GM18526 (cell line): ENCODE results near the gene LGMN.

ENCODE experiments used
- POLR2A ChIP-seq: IDR thresholded peaks from 3 replicates; pipeline ENCODE4 v1.6.1; 2011; ENCODE audit not compliant: insufficient read length; ENCODE audit errors: extremely low read depth

LGMN gene

DNA sequence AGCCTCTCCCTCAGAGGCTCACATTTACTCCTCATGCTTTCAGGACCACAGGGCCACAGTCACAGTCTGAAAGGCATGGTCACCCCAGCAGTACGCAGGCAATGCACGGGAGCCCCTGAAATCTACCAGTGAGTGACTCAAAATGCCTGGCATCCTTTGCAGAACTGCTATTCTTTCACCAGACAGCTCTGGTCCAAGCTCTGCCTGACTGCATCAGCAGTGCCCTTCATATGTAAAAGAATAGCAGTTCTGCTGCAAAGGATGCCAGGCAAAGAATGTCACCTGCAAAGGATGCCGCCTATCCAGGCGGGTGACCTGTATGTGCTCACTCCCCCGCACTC, 38.5 kb downstream of the LGMN start:
- TF ChIP-seq POLR2A: no peak

DNA sequence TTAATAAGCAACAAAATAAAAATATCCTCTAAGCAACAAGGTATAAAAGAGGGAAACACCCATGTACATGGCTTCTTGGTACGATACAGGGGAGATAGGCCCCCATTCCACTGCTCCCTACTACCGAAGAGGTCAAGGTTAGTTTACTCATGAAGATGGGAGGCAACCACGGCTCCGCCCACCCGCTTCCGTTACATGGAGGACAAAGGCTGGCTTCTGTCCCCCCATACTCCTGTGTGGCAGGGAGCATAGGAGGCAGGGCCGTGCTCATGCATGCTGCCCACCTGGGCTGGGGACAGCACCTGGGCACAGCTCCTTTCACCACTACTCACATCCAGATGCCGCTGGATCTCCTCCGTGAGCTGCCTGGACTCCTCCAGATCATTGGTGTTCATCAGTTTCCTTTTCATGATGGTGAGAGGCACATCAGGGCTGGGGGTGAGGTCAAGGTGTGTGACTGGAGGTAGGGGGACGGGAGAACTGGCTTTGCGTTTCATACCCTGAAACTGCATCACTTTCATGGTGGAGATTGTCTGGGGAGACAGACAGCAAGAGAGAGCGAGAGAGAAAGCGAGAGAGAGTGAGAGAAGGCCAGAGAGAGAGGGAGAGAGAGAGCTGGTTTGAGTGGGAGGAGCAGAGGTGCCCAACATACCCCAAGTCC, 39.0 kb downstream of the LGMN start:
- no peak for TF ChIP-seq POLR2A

DNA sequence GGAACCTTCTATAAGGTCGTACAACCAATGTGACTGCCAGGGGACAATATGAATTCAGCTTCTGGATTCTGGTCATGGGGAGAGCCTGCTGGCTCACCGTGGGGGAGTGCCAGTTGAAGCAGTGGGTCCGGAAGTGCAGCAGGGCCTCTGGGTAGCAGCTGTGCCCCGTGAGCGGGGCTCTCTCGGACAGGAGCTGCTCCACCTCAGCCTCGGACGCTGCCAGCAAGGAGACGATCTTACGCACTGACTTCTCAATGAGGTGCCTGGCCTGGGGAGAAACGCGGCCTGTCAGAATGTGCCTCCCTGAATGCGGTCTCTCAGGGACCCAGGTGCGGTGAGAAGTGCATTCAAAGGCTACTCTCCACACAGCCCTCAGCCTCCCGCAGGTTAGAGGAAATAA, 42.0 kb downstream of the LGMN start:
- no peak for TF ChIP-seq POLR2A

DNA sequence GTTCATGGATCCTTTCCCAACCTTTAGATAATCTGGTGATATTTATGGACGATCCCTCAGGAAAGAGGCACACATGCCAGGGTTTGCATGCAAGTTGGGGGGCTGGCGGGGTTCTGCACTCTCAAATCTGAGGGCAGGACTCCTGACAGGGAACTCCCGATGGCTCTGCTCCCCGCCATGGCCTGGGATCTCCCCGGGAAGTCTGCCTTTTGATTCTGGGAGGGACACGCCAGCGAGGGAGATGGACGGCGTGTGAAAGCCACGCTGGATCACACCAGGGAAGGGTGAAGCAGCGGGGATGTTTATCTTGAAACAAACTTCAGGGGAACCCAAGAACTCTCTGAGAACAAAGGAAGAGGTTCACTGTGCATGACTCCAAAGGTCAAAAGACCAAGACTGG, 43.6 kb downstream of the LGMN start:
- TF ChIP-seq POLR2A: no peak

DNA sequence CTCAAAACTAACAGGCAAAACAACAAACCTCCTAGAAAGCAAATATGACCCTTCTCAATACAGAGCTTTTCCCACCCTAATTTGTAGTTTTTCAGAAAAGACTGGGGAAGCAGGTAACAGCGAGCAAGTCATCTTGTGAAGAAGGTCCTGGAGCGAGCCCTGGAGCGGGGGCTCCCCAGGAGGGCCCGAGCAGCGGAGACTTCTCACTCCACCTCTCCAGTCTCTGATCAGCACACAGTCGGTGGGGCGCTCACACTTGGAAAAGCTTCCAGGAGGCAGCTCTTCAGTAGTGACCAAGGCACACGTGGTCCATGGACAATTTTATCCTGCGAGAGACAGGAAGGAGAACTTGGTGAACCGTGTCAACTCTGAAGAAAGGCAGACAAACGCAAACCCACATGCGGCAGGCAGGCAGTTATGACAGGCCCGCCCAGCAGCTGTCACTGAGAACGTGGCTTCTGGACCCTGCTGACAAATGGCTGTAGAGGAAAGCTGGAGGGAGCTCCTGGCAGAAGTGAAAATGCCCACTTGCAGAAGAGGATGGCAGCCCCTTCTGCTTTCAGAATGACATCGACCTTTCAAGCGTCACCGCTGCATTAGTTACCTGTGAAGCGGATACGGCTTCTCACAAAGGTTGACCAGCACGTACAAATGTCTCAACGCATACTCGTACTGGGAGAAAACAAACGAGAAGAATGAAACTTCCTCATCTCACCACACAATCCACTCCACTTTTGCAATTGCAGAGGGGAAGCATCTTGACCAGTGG, 44.2 kb downstream of the LGMN start:
- no peak for TF ChIP-seq POLR2A

DNA sequence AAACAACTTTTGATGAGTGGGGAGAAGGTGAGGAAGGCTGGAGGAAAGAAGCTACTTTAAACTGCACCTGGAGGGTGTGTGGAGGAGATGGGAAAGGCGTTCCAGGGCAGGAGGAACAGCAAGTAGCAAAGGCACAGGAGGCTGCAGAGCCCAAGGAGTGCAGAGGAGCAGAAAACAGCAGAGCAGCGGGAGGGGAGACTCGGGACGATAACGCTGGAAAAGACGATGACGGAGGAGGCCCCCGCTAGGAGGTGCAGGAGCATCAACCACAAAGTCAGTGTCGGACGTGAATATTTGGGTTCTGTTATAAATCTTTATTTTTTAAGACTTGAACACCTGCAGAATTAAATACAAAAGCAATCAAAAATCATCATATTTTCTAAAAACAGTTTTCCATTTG, 44.9 kb downstream of the LGMN start:
- TF ChIP-seq POLR2A: no peak

DNA sequence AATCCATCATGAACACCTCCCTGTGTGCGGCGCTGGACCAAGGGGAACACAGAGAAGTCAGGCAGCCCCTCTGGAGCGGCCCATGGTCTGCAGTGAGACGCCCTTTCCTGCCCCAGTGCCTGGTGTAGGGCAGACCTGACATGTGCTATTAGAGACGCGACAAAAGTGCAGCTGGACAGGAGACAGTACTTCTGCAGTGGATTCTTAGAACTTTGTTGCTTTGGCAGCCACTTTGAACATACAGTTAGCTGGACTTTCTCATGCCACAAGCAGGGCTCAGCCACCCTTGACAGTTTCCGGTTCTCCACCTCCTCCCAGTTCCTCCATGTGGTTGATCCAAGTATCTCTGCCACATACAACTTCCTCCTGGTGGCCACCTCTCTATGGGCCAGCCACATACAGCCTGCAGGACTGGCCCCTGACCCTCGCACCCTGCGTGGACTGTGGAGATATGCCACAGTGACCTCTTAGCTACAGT, 45.9 kb downstream of the LGMN start:
- no peak for TF ChIP-seq POLR2A

DNA sequence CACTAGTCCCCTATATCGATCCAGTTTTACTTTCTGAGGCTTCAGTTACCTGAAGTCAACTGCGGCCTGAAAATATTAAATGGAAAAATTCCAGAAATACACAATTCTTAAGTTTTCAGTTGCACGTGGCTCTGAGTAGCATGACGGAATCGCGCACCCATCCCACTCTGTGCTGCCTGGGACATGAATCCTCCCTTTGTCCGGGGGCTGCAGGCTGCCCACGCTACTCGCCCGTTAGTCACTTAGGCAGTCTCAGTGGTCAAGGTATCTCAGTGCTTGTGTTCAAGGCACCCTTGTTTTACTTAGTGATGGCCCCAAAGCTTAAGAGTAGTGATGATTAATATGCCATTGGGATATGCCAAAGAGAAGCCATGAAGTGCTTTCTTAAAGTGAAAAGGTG, 46.6 kb downstream of the LGMN start:
- no peak for TF ChIP-seq POLR2A

DNA sequence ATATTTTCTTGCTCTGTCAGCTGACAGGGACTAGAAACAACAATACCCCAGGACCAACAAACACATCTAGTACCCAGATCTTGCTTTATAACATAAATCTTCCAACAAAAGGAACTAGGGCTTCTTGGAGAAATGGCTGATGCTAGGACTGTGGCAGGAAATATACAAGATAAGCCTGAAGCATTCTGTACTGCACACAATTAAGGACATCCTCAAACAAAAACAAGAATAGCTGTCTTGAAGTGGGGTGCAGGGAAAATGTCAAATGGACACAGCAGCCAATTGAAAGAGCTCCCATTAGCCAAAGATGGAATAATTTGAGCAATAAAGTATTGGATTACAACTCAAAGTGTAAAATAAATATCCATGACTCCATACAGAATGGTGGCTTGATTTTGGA, 50.0 kb downstream of the LGMN start:
- TF ChIP-seq POLR2A: no peak

DNA sequence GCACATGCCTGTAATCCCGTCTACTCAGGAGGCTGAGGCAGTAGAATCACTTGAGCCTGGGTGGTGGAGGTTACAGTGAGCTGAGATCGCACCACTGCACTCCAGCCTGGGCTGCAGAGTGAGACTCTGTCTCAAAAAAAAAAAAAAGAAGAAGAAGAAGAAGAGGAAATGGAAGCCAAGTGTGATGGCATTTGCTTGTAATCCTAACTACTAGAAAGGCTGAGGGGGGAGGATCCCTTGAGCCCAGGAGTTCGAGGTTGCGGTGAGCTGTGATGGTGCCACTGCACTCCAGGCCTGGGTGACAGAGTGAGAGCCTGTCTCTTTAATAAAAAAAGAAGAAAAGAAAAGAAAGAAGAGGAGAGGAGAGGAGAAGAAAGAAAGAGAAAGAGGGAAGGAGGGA, 52.1 kb downstream of the LGMN start:
- TF ChIP-seq POLR2A: no peak

DNA sequence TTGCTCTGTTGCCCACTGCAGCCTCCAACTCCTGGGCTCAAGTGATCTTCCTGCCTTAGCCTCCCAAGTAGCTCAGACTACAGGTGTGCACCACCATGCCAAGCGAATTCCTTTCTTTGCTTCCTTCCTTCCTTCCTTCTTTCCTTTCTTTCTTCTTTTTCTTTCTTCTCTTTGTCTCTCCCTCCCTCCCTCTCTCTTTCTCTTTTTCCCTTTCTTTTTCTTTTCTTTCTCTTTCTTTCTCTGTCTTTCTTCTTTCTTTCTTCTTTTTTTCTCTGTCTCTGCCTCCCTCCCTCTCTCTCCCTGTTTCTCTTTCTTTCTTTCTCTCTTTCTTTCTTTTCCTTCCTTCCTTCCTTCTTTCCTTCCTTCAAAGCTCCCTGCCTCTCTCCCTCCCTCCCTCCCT, 52.9 kb downstream of the LGMN start:
- no peak for TF ChIP-seq POLR2A

DNA sequence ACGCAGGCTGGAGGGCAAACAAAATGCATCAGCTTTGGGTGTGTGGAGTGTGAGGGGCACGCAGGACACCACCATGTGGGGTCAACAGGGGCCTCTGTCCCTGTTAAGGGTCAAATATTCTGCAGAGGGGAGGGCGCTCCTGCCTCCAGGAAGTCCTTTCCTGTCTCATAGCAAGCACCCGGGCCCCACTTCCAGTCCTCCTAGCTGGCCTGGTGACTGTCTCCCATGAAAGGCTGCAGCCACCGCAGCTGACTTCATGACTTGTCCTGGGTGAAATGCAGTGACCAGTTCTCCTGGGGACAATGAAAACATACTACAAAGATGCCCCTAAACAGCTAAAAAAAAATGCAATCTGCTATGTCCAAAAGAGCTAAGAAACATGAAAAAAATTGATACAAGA, 53.6 kb downstream of the LGMN start:
- TF ChIP-seq POLR2A: no peak

DNA sequence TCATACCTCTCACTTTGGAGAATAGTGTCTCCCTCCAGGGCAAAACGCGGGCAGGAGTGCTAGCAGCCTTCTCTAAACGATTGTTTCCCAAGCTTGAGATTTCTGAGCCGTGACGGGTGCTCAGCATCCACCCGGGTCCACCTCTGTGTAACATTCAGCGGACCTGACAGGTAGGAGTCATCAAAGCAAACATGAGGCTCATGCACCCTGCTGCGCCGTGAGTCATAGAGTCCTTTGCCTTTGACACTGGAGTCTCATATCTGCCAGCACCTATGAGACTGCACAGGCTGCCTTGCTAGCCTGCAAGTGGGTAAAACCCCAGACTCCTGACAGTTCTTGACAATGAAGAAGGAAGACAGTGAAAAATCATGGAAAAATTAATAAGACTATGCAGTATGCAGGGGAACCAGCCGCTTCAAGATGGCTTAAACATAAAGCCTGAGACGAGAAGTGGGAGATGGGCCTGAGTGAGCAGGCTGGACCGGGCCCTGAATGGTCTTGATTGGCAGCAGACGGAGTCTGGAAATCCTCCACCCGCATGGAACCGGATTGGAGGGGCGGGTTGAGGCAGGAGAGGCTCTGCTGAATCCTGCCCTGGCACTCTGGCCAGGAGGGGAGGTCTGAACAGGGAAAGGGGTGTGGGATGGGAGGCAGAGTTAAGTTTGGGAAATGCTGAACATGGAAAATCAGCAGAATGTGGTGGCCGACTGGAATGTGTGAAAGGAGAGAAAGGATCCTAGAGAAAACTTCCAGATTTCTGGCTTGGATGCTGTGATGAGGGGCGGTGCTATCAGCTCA, 54.2 kb downstream of the LGMN start:
- TF ChIP-seq POLR2A: no peak

DNA sequence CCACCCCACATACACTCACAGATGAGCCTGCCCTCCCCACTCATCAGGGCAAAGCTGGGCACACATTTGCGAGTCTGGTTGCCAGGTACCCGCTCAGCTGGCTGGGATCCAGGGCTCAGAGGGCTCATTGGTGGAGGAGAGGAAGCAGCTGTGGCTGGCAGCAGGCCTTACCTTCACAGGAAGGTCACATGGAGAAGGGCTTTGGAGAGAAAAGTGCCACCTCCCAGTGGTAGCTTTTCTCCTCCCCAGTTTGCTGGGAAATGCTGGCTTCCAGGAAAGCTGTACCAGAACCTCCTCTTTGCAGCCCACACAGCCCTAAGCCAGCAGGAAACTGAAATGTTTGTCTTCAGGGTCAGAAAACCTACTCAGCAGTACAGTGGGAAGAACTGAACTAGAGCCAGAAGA, 55.6 kb downstream of the LGMN start:
- no peak for TF ChIP-seq POLR2A

DNA sequence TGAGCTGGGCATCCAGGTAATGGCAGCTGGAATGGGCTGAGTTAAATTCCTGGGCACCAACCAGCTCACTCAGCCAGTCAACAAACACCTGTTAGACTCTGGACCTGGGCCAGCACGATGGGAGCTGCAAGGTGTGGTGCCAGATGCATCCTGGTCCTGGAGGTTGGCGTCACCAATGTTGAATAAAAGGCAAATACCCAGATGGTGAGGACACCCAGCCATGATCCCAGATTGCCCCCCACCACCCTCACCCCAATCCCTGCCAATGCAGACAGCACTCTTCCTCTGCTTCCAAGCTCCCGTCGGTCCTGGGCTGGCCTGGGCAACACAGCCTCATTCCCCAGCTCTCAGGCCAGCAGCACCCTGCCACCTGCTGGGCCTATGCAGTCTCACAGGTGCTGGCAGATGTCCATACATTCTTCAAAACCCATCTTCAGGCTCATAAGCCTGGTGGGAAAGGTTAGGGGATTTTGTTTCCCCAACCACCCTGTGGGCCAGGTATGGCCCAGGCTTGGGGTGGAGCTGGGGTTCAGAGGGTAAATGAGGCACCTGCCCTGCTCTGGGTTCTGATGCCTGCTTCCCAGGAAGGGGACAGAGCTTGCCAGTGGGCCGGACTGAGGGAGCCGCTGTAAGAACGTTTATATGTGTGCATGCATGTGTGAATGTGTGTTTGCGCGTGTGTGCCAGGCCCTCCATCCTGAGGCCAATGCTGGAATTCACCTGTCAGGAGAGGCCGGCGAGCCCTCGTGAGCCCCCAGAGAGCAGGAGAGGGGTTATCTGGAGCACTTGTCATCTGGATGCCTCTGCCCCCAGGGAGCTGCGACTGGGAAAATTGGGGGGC, 58.0 kb downstream of the LGMN start:
- no peak for TF ChIP-seq POLR2A
